ENCODE data around the gene FEM1A.
"Not testable (repeated sequence)": the region's sequence is repeated elsewhere in the genome, so short reads cannot be mapped to it uniquely, and the experiment has no call there.

The FEM1A gene

DNA sequence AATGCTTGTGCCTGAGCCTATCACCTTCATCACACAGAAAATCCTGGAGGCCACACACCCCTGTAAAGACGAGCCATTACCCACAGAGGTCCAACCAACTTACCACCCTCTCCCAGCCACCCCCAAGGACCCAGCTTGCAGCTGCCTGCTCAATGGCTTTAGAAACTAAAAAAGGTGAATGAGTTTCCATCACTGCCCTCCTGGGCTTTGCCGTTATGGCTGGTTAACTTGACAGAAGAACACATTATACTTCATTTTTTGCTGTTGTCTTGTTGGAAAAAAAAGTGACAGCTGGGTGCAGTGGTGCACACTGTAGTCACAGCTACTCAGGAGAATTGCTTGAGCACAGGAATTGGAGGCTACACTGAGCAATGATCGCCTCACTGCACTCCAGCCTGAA lies 17.4 kb upstream of the FEM1A start:
- no peak for TF ChIP-seq EZH2phosphoT487 (IDR thresholded peaks at IDR 0.05; ENCODE audit: borderline replicate concordance, low read length)
- TF ChIP-seq, protein P1, sequence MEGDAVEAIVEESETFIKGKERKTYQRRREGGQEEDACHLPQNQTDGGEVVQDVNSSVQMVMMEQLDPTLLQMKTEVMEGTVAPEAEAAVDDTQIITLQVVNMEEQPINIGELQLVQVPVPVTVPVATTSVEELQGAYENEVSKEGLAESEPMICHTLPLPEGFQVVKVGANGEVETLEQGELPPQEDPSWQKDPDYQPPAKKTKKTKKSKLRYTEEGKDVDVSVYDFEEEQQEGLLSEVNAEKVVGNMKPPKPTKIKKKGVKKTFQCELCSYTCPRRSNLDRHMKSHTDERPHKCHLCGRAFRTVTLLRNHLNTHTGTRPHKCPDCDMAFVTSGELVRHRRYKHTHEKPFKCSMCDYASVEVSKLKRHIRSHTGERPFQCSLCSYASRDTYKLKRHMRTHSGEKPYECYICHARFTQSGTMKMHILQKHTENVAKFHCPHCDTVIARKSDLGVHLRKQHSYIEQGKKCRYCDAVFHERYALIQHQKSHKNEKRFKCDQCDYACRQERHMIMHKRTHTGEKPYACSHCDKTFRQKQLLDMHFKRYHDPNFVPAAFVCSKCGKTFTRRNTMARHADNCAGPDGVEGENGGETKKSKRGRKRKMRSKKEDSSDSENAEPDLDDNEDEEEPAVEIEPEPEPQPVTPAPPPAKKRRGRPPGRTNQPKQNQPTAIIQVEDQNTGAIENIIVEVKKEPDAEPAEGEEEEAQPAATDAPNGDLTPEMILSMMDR (IDR thresholded peaks at IDR 0.05; ENCODE audit: low read depth, low read length, poor library complexity, severe bottlenecking), result no peak
- Histone ChIP-seq H3K27ac (ENCODE audit: low read depth, low read length) (peak overlapping the region; percentile 68), H3K9me3 (ENCODE audit: control insufficient read depth, insufficient read depth, low read length) (no peaks in the 10 kb centered on the region), H4K20me1 (ENCODE audit: control insufficient read depth, insufficient read depth, low read depth, low read length) (peaks cover 2% of the 10 kb centered on the region; the same call in 1 of the 2 replicates), H3K9me2 (replicated peaks; ENCODE audit: control insufficient read depth, low read length) (no peaks in the 10 kb centered on the region), H3F3A (ENCODE audit: control insufficient read depth, insufficient read depth) (no peaks in the 10 kb centered on the region; the same call in 1 of the 2 replicates), H3K4me3 (ENCODE audit: low read length) (peak overlapping the region; percentile 52), H3K79me2 (ENCODE audit: control insufficient read depth, low read length) (peaks cover 61% of the 10 kb centered on the region), H3K4me1 (ENCODE audit: control insufficient read depth, low read length) (peaks cover 65% of the 10 kb centered on the region), H3K36me3 (ENCODE audit: control insufficient read depth, low read length) (peaks cover 17% of the 10 kb centered on the region), H3K27me3 (ENCODE audit: control insufficient read depth, low read length) (no peaks in the 10 kb centered on the region), H3K4me2 (ENCODE audit: low read length) (peak overlapping the region; percentile 65)

DNA sequence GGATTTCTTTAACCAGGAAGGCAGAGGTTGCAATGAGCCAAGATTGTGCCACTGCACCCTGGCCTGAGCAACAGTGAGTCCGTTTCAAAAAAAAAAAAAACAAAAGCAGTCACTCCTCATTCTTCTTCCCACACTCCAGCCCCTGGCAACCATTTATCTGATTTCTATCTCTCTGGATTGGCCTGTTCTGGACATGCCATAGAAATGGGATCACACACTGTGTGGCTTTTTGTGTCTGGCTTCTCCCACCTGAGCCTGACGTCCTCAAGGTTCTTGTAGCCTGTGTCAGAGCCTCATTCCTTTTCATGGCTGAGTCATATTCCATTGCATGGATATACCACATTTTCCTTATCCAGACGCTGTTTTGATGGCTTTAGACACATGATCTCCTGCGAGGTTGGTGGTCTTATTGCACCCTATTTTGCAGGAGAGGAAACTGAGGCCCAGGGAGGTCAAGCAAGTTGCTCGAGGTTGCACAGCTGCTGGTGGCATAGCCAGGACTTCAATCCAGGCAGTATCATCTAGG lies 15.8 kb upstream of the FEM1A start:
- no peaks in the 10 kb centered on the region for H4K20me1 ChIP-seq (ENCODE audit: control insufficient read depth, insufficient read depth, low read depth, low read length)
- peaks cover 63% of the 10 kb centered on the region for H3K79me2 ChIP-seq (ENCODE audit: control insufficient read depth, low read length)
- H3K9me3 ChIP-seq (ENCODE audit: control insufficient read depth, insufficient read depth, low read length), result no peaks in the 10 kb centered on the region
- H3K4me1 ChIP-seq (ENCODE audit: control insufficient read depth, low read length), result peaks cover 79% of the 10 kb centered on the region
- H3K4me3 ChIP-seq (ENCODE audit: low read length), result peak overlapping the region; percentile 52
- no peaks in the 10 kb centered on the region for H3K27me3 ChIP-seq (ENCODE audit: control insufficient read depth, low read length)
- H3K4me2 ChIP-seq (ENCODE audit: low read length), result peak overlapping the region; percentile 65
- no peak for TF ChIP-seq EZH2phosphoT487 (IDR thresholded peaks at IDR 0.05; ENCODE audit: borderline replicate concordance, low read length)
- TF ChIP-seq, protein P1 (IDR thresholded peaks at IDR 0.05; ENCODE audit: low read depth, low read length, poor library complexity, severe bottlenecking), result no peak
- H3K27ac ChIP-seq (ENCODE audit: low read depth, low read length), result peak overlapping the region; percentile 68
- H3F3A ChIP-seq (ENCODE audit: control insufficient read depth, insufficient read depth), result no peaks in the 10 kb centered on the region; the same call in 1 of the 2 replicates
- peaks cover 17% of the 10 kb centered on the region for H3K36me3 ChIP-seq (ENCODE audit: control insufficient read depth, low read length)
- no peaks in the 10 kb centered on the region for H3K9me2 ChIP-seq (replicated peaks; ENCODE audit: control insufficient read depth, low read length)

DNA sequence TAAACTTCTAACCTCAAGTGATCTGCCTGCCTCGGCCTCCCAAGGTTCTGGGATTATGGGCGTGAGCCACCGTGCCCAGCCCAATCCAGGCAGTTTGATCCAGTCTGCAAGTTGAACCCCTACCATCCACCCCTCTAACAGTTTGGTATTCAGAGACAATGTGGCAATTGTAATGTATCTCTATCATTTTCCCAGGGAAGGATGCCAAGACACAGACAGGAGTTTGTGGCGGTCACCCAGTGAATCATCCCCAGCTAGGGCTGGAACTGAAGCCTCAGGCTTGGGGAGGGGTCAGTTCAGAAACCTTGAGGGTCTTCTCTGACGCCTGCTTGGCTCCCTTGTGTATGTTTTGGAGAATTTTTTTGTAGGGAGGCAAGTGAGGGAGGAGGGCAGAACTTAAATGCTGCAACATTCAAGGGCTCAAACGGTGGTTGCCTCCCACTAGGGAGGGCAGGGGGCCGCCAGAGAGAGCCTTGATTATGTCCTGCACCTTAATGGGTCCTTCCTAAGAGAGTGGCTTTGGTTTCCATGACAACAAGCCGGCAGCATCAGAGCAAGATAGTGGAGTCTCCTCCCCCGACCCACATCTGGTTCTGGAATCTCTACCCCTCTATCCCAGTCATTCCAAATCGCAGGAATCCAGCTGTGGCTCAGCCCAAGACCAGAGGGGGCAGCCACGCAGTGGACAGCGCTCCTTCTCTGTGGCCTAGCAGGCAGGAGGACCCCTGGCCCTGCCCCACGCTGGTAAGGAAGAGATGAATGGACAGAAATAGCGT lies 14.9 kb upstream of the FEM1A start:
- H3K9me2 ChIP-seq (replicated peaks; ENCODE audit: control insufficient read depth, low read length), result no peaks in the 10 kb centered on the region
- peaks cover 3% of the 10 kb centered on the region; the same call in 1 of the 2 replicates for H3K9me3 ChIP-seq (ENCODE audit: control insufficient read depth, insufficient read depth, low read length)
- H3K4me2 ChIP-seq (ENCODE audit: low read length), result peak overlapping the region; percentile 40
- no peaks in the 10 kb centered on the region for H3K27me3 ChIP-seq (ENCODE audit: control insufficient read depth, low read length)
- H3K4me3 ChIP-seq (ENCODE audit: low read length), result peak overlapping the region; percentile 31; the same call in 1 of the 2 replicates
- H3K79me2 ChIP-seq (ENCODE audit: control insufficient read depth, low read length), result peaks cover 59% of the 10 kb centered on the region
- peaks cover 4% of the 10 kb centered on the region for H3F3A ChIP-seq (ENCODE audit: control insufficient read depth, insufficient read depth)
- no peaks in the 10 kb centered on the region for H4K20me1 ChIP-seq (ENCODE audit: control insufficient read depth, insufficient read depth, low read depth, low read length)
- TF ChIP-seq, protein P1 (IDR thresholded peaks at IDR 0.05; ENCODE audit: low read depth, low read length, poor library complexity, severe bottlenecking), result no peak
- no peak for TF ChIP-seq EZH2phosphoT487 (IDR thresholded peaks at IDR 0.05; ENCODE audit: borderline replicate concordance, low read length)
- no peak overlapping the region for H3K27ac ChIP-seq (ENCODE audit: low read depth, low read length)
- H3K36me3 ChIP-seq (ENCODE audit: control insufficient read depth, low read length), result peaks cover 17% of the 10 kb centered on the region
- H3K4me1 ChIP-seq (ENCODE audit: control insufficient read depth, low read length), result peaks cover 88% of the 10 kb centered on the region

DNA sequence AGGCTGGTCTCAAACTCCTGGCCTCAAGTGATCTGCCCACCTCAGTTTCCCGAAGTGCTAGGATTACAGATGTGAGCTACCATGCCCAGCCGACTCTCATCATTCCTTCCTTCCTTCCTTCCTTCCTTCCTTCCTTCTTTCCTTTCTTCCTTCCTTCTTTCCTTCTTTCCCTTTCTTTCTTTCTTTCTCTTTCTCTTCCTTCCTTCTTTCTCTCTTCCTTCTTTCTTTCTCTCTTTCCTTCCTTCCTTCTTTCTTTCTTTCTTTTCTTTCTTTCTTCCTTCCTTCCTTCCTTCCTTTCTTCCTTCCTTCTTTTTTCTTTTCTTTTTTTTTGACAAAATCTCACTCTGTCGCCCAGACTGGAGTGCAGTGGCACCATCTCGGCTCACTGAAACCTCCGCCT lies 13.4 kb upstream of the FEM1A start:
- Histone ChIP-seq H3K4me1 (ENCODE audit: control insufficient read depth, low read length) (peaks cover 91% of the 10 kb centered on the region), H3K36me3 (ENCODE audit: control insufficient read depth, low read length) (peaks cover 17% of the 10 kb centered on the region), H3K4me2 (ENCODE audit: low read length) (peak overlapping the region; percentile 69), H3K4me3 (ENCODE audit: low read length) (peak overlapping the region; percentile 68), H3K79me2 (ENCODE audit: control insufficient read depth, low read length) (peaks cover 47% of the 10 kb centered on the region)
- H4K20me1 ChIP-seq (ENCODE audit: control insufficient read depth, insufficient read depth, low read depth, low read length); H3F3A ChIP-seq (ENCODE audit: control insufficient read depth, insufficient read depth); H3K27ac ChIP-seq (ENCODE audit: low read depth, low read length); H3K27me3 ChIP-seq (ENCODE audit: control insufficient read depth, low read length); H3K9me3 ChIP-seq (ENCODE audit: control insufficient read depth, insufficient read depth, low read length); H3K9me2 ChIP-seq (replicated peaks; ENCODE audit: control insufficient read depth, low read length): not testable (repeated sequence)
